HG03175 (cell line): ENCODE results near the gene KCNA4.
"Not testable (repeated sequence)": the region's sequence is repeated elsewhere in the genome, so short reads cannot be mapped to it uniquely, and the experiment has no call there.

ENCODE experiments used
- ATAC-seq: cut with Tn5 transposase; IDR thresholded peaks from one replicate; pipeline ENCODE4 v1.9.1; 2021; ENCODE audit warnings: mild to moderate bottlenecking, moderate library complexity; ENCODE audit not compliant: unreplicated experiment

Gene KCNA4

DNA sequence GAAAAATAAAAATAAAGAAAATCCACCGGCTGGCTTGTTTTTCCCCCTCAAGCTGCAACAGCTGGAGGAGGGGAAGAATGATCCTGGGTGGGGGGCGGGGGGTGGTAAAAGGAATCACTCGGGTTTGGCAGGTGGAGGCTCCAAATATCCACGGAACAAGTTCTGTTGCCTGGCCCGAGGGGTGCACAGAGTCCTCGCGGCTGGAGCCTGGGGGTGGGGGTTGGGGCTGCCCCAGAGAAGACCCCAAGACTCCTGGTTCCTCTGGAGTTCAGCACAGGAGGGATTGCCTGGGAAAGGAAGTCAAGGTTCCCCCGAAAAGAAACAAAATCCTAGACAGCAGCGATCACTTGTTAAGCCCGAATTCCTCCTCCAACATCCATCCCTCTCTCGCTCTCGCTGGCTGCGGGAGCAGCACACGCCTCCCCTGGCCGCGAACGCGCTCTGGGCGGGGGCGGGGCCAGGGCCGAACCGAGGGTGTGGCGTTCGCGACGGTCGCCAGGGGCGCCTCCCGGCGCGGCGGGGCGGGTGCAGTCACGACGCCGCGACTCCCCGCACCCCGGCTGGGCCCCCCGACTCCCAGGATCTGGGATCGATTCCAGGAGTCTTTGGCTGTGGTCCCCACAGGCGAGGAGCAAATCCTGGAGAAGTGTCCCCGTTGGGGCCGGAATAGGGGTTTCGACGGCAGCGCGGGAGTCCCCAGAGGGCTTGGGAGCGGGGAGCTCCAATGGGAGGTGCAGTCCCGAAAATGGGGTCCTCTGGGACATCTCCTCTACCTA lies at the start of gene KCNA4:
KCNA4 (minus strand) TSS at position 443 of the 776 bp plus-strand sequence. CDS start 4,352 bp downstream, outside the sequence.
- no peak for ATAC-seq

DNA sequence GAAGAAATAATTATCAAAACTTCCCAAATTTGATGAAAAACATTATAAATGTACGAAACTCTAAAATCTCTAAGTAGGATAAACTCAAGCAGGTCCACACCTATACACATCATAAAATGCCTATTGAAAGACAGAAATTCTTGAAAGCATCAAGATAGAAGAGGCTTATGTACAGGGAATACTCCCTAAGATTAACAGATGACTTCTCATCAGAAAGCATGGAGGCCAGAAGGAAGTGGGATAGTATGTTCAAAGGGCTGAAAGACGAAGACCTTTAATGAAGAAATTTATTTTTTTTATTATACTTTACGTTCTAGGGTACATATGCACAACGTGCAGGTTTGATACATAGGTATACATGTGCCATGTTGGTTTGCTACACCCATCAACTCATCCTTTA lies 45.3 kb upstream of the KCNA4 start:
- ATAC-seq: no peak

- ATAC-seq: no peak
Observed at GRCh38 chr11:30059172-30059815, 42.5 kb upstream of the KCNA4 start.

- no peak for ATAC-seq
Observed at GRCh38 chr11:30049214-30049613, 32.4 kb upstream of the KCNA4 start.

DNA sequence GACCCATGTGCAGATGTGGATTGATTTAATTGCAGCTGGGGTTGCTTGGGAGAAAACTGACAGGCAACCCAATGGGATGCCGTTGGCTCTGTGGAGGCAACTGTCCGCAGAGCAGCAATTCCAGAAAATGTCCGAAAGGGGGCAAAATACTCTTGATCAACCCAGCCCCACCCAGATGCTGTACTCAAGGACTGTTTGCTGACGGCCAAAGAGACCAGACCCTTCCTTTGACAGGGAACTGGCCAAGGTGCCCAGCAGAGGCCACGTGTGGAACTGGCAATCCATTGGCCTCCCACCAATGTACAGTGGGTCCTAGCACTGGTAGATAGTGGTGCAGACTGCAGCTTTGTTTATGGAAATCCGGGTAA lies 29.7 kb upstream of the KCNA4 start:
- ATAC-seq: peak; percentile 67

GRCh38 chr11:30045921-30046577 lies 29.2 kb upstream of the KCNA4 start:
- ATAC-seq: no peak

- no peak for ATAC-seq
Observed at GRCh38 chr11:30045144-30045543, 28.3 kb upstream of the KCNA4 start.

- ATAC-seq: no peak
Observed at GRCh38 chr11:30041171-30041570, 24.3 kb upstream of the KCNA4 start.

GRCh38 chr11:30034746-30035145 lies 17.9 kb upstream of the KCNA4 start:
- not testable (repeated sequence) for ATAC-seq

DNA sequence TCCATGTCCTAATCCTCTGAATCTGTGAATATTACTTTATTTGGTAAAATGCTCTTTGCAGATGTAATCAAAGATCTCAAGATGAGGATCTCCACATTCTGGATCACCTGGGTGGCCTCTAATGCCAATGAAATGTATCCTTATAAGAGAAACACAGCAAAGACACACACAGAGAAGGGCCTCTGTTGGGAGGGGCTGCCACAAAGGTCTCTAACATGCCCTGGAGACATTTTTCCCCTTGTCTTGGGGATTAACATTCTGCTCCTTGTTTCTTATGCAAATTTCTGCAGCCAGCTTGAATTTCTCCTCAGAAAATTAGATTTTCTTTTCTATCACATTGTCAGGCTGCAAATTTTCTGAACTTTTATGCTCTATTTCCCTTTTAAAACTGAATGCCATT lies 17.3 kb upstream of the KCNA4 start:
- not testable (repeated sequence) for ATAC-seq

DNA sequence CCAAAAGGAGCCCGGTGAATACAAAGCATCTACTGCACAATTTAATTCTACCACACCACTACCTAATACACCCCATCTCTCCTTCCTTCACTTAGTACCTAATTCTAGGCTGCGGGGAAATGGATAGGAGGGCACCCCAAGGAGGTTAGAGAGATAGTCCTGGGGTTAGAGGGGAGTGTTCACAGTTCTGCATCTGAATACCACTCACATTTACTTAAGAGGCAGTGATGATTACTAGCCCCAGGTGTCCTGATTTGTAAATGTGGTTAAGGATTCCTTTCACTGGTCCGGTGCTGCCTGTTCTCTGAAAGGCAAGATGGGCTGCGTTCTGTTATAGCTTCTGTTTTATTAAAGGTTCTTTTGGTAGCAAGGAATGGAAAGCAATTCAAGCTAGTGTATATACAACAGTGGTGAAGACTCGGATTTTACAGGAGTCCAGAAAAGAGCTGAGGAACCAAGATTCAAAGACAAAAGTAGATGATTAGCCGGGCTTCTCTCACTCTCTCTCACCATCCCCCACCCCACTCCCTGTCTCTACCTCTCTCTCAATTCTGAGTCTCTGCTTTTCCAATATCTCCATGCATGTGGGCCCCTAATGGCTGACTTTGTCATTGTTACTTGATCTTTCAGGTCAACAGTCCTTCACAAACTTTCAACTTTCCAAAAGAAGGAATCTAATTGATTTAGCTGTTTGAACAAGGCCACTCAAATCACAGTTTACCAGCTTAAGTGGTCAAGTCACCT lies 8.7 kb upstream of the KCNA4 start:
- ATAC-seq: no peak

DNA sequence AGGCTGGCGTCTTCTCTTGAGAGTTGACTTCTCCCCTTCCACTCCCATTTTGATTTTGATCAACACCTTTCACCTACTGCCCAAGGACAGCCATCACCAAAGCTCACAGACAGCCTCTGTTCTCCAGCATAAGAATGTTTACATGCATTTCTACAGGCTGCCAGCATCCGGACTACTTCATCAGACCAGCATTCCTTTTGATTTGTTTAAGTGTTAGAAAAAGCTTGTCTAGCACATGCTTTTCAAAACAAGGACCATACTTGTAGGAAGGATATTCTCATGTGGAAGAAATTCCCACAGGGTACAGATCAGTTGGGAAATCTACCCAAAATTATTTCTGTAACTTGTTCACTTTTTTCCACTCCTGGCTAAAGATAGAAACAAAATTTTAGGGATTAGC lies 6.2 kb upstream of the KCNA4 start:
- no peak for ATAC-seq

DNA sequence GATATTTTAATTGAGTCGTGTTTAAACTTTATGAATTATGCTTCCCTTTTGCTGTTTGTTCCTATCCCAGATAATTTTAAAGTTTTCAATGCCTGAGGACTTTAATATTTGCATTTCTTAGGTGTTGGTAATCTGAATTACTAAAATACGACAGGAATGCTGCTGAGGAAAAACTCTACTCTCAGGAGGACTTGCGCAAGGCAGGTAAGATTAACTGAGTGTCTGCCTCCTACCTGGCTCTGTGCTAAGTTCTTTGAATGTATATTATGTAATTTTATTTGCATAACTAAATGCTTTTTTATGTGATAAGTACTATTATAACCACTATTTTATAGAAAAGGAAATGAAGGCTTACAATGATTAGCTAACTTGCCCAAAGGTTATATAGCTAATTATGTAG lies 2.7 kb upstream of the KCNA4 start:
- ATAC-seq: no peak

DNA sequence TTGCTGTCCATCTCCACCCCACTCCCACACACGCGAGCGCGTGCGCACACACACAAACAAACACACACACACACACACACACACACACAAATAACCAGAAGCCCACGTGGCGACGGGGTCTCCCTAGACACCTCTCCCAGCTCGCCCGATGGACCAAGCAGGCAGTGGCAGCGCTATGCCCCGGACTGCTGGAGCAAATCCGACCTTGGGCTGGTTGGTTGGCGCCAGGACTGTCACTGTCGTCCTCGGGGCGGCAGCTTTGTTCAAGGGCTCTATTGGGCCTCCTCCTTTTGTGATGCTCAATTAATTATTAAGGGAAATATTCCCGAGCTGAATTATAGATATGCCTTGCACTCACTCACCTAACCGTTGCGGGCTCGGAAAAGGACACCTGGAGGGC lies 1.7 kb upstream of the KCNA4 start:
- ATAC-seq: no peak

DNA sequence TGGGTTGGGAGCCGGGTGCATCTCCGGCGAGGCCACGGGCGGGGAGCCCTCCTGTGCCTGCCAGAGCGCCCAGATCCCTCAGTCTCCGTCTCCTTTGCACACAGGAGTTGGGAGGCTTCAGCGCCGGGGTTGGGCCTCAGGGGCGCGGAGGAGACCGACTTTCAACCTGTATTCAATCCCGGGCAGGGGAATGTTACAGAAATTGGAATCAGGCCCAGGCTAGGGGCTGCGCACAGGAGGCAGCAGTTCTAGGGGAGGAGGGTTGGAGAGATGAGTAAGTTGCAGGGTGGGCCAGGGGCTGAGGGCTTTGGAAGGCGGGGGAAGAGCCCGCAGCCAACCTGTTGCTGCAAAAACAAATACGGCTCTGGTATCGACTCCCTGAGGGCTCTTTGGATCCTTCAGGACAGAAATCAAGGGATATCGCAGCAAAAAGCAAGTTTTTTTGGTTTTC lies 640 bp upstream of the KCNA4 start:
- ATAC-seq: no peak

DNA sequence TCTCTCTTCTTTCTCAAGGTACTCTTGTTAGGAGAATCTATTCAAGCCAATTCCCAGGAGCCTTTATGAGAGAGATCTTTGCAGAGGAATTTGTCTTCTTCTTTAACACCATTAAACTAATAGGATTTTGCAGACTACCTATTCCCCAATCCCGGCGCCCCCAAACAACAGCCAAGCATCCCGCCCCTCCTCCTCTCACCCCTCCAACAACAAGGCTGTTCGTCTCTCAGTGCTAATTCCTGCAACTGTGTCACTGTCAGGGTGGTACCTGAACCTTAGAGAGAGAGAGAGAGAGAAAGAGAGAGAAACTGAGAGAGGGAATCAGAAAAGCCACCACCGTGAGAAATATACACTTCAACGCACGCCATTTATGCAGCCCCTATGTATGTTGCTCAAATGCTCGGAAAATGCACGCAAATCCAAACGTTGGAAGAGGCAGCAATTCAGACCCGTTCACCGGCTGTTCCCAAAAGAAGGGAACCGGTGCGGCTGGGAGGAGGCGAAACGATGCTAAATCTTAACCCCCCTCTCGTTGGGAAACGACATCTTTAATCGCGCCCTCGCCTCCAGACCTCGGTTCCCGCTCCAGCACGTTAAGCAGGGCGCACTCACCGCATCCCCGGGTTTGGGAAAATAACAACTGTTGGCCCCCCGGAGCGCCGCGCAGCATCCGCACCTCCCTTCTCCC lies 961 bp downstream of the KCNA4 start:
- no peak for ATAC-seq

DNA sequence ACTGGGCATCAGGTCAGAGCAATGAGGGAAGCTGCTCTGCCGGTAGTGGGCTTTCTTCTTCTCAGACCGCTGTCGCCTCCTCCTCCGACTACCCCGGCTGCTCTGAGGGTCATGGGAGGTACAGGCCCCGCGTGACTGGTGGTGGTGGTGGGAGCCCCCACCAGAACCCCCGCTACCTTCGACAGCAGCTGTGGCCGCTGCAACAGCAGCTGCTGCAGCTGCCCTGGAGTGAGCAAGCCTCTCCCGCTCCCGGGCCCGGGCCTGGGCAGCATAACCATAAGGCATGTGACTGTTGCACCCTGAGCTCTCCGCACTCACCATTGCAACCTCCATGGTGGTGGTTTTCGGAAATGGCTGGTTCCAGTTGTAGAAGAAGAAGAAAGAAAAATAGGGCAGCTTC lies 4.5 kb downstream of the KCNA4 start:
- no peak for ATAC-seq

DNA sequence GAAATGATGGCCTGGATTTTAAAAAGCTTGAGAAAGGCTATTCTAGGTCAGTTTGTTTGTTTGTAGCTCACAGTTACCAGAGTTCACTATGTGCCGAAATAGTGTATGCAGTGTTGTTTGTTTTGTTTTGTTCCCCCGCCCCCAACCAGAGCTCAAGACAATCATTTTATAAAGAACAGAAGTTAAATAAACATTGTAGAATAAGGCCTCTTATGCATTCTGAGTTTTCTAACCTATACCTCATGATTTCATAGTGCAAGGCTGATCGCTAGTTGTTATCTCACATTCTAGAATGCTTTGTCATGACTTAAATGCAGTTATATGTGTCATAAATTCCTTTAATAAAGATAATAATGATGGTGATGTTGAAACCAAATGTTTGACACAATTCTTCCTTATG lies 7.8 kb downstream of the KCNA4 start:
- ATAC-seq: no peak

DNA sequence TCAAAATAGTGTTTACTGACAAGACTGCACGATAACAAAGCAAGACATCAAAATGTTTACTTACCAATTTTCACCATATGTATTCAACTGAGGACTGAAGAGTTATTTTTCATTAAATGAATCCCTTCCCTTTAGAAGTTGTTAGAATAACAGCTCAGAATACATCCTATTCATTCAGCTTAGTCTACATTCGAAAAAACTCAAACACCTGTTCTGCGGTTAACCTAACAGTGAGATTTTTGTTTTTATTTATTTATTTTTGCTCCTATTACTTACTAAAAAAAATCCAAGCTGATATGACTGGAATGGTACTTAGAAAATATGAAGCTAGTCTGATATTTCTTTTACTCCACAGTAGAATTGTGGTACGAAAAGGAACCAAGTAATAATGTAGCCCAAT lies 10.0 kb downstream of the KCNA4 start:
- no peak for ATAC-seq

DNA sequence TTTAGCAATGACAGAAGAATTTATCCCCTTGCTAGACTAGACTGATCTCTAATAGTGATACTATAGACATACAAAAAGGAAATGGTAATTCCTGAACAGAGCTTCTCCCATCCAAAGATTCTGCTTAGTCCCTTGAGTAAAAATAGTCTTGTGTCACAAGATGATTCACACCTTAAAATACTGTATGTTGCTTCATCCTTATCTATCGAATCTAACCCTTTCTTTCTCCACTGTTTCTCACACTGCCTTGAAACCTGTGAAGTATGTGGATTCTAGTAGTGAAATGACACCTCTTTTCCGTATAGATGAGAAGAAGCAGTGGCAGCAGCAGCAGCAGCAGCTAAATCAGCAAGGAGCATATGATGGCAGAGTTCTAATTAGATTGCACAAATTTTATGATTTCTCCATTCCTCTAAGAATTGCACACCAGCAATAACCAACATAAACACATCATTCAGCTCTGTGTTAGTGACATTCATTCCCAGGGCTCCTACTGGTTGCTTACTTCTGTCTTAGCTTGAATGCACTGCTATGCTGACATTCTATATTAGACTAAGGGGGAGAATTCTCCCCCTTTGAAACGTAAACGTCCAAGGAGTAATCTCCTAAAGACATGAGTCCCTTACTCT lies 14.6 kb downstream of the KCNA4 start:
- ATAC-seq: no peak
